ENCODE data around the gene ABCB8.

Gene ABCB8

DNA sequence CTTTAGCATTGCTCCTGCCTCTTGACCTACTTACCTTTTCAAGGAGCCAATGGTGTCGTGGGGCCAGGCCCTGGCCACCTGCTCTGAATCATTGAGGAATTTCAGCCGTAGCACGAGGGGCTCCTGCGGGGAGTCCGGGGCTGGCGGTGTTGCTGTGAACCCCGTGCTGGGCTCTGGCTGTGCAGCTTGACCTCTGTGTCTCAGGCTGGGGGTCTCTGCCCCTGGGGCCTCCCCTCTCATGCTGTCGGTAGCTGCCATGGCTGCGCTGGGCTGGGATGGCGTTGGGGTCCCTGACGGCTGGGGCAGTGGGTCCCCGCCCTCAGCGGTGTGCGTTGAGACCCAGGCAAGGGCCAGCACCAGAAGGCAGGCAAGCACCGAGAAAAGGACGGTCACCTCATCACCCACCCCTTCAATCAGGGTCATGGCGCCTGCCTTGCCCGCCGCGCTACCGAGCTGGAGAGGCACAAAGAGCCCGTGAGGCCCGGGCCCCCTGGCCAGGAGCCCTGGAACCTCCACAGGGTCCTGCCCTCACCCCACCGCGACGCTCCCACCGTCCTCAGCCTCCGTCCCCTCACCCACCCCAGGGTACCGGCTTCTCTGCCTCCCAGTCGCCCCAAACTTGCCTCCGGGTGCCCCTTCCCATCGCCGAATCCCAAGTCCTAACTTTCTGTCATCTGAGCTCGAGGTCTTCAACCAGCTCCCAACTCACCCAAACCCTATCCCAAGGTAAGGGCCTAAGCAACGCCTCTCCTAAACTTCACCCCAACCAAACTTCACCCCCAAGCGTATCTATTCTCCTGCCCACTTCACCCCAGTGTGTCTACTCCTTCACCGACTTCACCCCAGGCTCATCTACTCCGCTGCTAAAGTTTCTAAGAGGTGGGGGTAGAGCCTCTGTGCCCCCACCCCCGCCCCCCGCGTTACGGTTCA lies 54.2 kb downstream of the ABCB8 start:
- Histone ChIP-seq H3K27me3 (ENCODE audit: control insufficient read depth, insufficient read depth, low read length) (peaks cover 24% of the 10 kb centered on the region), H3K9ac (ENCODE audit: low read depth, low read length) (peak overlapping the region; percentile 5)

DNA sequence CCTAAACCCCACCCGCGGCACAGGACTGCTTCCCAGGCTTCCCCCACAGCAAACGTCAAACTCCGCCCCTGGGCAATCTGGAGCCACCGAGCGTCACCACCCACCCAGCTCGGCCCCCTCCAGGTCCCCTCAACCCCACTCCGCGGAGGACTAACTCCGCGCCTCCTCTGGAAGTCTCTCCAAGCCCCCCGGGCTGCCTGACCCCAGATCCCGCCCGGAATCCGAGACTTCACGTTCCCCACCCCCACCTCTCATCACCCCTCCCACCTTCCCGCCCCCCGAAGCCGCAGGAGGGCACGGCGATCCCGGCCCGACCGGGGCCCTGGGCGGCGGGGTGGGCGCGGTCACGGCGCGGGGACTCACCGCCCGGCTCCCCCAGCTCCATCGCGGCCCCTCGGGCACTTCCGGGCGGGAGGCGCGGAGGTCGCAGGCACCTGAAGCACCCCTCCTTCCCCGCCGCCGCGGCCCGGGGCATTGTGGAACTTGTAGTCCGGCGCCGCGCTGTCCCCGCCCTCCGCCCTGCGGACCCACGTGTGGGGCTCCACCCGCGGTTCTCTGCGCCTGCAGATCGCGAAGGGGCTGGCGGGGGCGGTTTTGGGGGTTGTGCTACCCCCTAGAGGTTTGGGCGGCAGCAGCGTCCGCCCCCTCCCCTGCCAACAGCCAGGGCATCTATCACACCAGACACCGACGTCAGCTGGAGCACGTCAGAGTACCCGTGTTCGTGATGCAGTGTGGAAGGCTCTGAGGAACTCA lies 55.0 kb downstream of the ABCB8 start, which contains the start of gene TMUB1:
TSS of gene TMUB1 (minus strand) at position 423 of the 753 bp plus-strand sequence. CDS start 930 bp downstream, outside the sequence.
- Histone ChIP-seq H3K4me1 (ENCODE audit: control insufficient read depth, insufficient read depth, low read length) (peaks cover 14% of the 10 kb centered on the region), H3K27me3 (ENCODE audit: control insufficient read depth, insufficient read depth, low read length) (peaks cover 32% of the 10 kb centered on the region), H3K36me3 (ENCODE audit: control insufficient read depth, insufficient read depth, low read length) (peaks cover 4% of the 10 kb centered on the region), H3K4me3 (ENCODE audit: low read depth, low read length) (peak within 1 kb of the TSS; percentile 62), H3K9me3 (ENCODE audit: control insufficient read depth, insufficient read depth, low read length) (no peaks in the 10 kb centered on the region), H3K9ac (ENCODE audit: low read depth, low read length) (peak within 1 kb of the TSS; percentile 5)

More for the DNA sequence above, 54.2 kb downstream of the ABCB8 start:
- Histone ChIP-seq H3K4me1 (ENCODE audit: control insufficient read depth, insufficient read depth, low read length) (peaks cover 8% of the 10 kb centered on the region), H3K36me3 (ENCODE audit: control insufficient read depth, insufficient read depth, low read length) (peaks cover 4% of the 10 kb centered on the region), H3K4me3 (ENCODE audit: low read depth, low read length) (peak overlapping the region; percentile 62), H3K9me3 (ENCODE audit: control insufficient read depth, insufficient read depth, low read length) (no peaks in the 10 kb centered on the region)

DNA sequence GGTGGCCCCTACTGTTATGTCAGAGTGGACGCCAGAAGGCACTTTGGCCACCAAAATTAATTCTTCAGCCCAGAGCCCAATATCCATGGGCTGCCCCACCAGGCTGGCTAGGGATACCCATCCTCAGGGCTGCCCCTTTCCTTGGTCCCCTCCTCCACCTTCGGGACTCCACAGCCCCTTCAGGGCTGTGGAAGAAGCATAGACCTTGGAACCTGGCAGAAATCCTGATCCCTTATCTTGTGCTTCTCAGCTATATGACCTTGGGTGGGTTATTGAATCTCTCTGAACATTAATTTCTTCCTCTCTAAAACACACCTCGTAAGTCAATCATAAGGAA lies 55.5 kb downstream of the ABCB8 start:
- peak overlapping the region; percentile 62 for H3K4me3 ChIP-seq (ENCODE audit: low read depth, low read length)
- H3K4me1 ChIP-seq (ENCODE audit: control insufficient read depth, insufficient read depth, low read length) = peaks cover 16% of the 10 kb centered on the region
- no peaks in the 10 kb centered on the region for H3K9me3 ChIP-seq (ENCODE audit: control insufficient read depth, insufficient read depth, low read length)
- H3K36me3 ChIP-seq (ENCODE audit: control insufficient read depth, insufficient read depth, low read length) = peaks cover 4% of the 10 kb centered on the region
- H3K27me3 ChIP-seq (ENCODE audit: control insufficient read depth, insufficient read depth, low read length) = peaks cover 37% of the 10 kb centered on the region
- no peak overlapping the region for H3K9ac ChIP-seq (ENCODE audit: low read depth, low read length)

DNA sequence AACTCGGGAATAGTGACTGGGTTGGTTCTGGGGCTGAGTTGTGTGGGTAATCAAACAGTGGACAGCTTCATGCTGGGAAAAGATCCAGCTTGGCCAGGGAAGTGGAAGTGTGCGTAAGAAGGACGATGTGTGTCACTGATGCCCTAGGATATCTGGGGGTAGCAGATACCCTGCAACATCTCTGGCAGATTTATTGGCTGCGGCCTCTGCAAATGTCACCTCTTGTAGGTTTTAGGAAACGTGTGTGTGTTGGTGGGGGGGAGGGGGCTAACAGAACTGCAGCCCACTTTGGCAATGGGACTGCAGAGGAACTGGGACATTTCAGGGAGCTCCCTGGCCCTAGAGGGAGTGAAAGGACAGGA lies 57.1 kb downstream of the ABCB8 start:
- Histone ChIP-seq H3K4me1 (ENCODE audit: control insufficient read depth, insufficient read depth, low read length) (peaks cover 23% of the 10 kb centered on the region), H3K9me3 (ENCODE audit: control insufficient read depth, insufficient read depth, low read length) (no peaks in the 10 kb centered on the region), H3K27me3 (ENCODE audit: control insufficient read depth, insufficient read depth, low read length) (peaks cover 47% of the 10 kb centered on the region), H3K9ac (ENCODE audit: low read depth, low read length) (no peak overlapping the region), H3K4me3 (ENCODE audit: low read depth, low read length) (peak overlapping the region; percentile 72), H3K36me3 (ENCODE audit: control insufficient read depth, insufficient read depth, low read length) (no peaks in the 10 kb centered on the region)

DNA sequence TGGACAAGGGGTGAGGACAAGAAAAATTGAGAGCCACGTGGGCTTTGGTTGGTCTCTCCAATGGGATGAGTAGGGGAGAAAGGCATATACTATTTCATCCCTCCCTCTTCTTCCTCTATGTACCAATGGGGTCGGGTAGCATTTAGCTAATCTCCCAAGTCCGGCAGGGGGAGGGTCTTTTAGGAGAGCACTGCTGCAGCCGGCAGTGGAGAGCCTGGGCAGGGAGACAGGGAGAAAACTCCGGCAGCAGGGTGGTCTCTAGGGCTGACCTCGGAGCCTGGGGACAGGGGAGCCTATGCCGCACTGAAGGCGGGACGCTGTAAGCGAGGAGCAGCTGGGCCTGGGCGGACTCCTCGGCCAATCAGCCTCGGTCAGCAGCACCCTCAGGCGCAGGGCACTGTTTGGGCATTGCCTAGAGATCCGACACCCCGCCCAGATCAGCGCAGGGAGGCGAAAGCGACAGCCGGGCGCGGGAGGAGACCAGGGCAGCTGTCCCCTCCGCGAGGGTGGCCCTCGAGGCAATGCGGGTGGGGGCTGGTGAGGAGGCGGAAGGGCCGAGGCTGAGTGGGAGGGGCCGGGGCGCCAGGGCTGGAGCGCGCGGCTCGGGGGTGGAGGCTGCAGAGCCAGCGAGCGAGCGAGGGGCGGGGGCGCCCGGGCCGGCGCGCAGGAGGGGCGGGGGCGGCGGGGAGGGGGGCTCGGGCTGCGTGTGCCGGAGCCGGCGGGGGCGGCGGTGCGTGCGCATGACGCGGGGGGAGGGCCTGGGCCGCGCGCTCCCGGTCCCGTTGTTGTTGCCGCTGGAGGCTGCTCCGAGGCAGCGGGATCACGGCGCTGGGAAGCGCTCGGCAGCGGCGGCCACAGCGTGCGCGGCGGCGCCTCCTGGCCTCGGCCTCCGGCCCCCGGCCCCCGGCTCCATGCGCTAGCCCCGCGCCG lies 57.7 kb downstream of the ABCB8 start, which contains the start of gene AGAP3:
TSS of gene AGAP3 (plus strand) at position 785 of the 930 bp plus-strand sequence. CDS start 267 bp downstream, outside the sequence.
- Histone ChIP-seq H3K4me3 (ENCODE audit: low read depth, low read length) (peak within 1 kb of the TSS; percentile 72), H3K36me3 (ENCODE audit: control insufficient read depth, insufficient read depth, low read length) (no peaks in the 10 kb centered on the region), H3K27me3 (ENCODE audit: control insufficient read depth, insufficient read depth, low read length) (peaks cover 47% of the 10 kb centered on the region), H3K4me1 (ENCODE audit: control insufficient read depth, insufficient read depth, low read length) (peaks cover 23% of the 10 kb centered on the region), H3K9me3 (ENCODE audit: control insufficient read depth, insufficient read depth, low read length) (no peaks in the 10 kb centered on the region), H3K9ac (ENCODE audit: low read depth, low read length) (peak within 1 kb of the TSS; percentile 37)

DNA sequence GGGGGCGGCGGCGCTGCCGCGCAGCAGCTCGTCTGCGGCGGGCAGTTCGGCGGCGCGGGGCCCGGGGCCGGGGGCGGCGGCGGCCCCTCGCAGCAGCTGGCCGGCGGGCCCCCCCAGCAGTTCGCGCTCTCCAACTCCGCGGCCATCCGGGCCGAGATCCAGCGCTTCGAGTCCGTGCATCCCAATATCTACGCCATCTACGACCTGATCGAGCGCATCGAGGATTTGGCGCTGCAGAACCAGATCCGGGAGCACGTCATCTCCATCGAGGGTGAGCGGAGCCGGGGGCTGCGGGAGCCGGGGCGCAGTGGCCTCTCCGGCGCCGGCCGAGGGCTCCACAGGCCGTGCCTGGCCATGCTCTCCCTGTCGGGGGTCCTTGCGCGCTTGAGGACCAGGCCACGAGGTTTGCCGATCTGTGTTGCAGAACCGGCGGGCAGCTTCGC lies 58.6 kb downstream of the ABCB8 start:
- H3K4me1 ChIP-seq (ENCODE audit: control insufficient read depth, insufficient read depth, low read length) = peaks cover 23% of the 10 kb centered on the region
- peak overlapping the region; percentile 70 for H3K4me3 ChIP-seq (ENCODE audit: low read depth, low read length)
- peaks cover 47% of the 10 kb centered on the region for H3K27me3 ChIP-seq (ENCODE audit: control insufficient read depth, insufficient read depth, low read length)
- no peaks in the 10 kb centered on the region for H3K36me3 ChIP-seq (ENCODE audit: control insufficient read depth, insufficient read depth, low read length)
- no peaks in the 10 kb centered on the region for H3K9me3 ChIP-seq (ENCODE audit: control insufficient read depth, insufficient read depth, low read length)
- peak overlapping the region; percentile 37 for H3K9ac ChIP-seq (ENCODE audit: low read depth, low read length)

DNA sequence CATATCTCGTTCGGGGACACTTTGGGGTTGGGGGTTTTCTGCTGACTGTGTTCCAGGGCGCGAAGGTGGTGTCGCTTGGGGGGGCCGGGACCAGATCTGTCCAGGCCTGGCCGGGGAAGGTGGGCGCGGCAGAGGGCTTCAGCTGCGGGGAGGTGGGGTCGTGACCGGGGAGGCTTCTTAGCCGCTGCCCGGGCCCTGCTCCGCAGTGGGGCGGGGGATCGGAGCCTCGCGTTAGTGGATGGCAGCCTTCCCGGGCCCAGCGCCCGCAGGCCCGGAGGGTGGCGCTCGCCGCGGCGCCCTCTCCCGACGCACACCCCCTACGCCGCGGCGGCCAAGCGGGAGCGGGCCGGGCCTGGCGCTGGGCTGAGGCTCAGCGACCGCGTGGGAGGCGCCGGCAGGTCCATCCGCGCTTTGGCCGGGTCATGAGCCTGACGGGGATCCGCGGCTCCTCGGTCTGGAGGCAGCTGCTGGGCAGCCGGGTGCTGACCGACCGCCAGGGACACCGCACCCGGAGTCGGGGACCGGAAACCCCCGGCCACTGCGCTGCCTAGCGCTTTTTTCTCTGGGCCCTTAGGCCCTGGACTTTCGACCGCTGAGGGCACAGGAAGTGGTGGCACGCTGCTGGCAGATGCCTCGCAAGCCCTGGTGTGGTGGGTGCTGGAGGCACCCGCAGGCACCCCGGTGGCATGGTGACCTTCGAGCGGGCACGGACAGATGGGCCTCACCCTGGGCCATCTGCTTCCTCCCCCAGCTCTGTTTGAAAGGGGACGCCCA lies 59.2 kb downstream of the ABCB8 start:
- H3K9ac ChIP-seq (ENCODE audit: low read depth, low read length) = peak overlapping the region; percentile 37
- peak overlapping the region; percentile 70 for H3K4me3 ChIP-seq (ENCODE audit: low read depth, low read length)
- H3K9me3 ChIP-seq (ENCODE audit: control insufficient read depth, insufficient read depth, low read length) = no peaks in the 10 kb centered on the region
- H3K4me1 ChIP-seq (ENCODE audit: control insufficient read depth, insufficient read depth, low read length) = peaks cover 23% of the 10 kb centered on the region
- H3K27me3 ChIP-seq (ENCODE audit: control insufficient read depth, insufficient read depth, low read length) = peaks cover 47% of the 10 kb centered on the region
- no peaks in the 10 kb centered on the region for H3K36me3 ChIP-seq (ENCODE audit: control insufficient read depth, insufficient read depth, low read length)

DNA sequence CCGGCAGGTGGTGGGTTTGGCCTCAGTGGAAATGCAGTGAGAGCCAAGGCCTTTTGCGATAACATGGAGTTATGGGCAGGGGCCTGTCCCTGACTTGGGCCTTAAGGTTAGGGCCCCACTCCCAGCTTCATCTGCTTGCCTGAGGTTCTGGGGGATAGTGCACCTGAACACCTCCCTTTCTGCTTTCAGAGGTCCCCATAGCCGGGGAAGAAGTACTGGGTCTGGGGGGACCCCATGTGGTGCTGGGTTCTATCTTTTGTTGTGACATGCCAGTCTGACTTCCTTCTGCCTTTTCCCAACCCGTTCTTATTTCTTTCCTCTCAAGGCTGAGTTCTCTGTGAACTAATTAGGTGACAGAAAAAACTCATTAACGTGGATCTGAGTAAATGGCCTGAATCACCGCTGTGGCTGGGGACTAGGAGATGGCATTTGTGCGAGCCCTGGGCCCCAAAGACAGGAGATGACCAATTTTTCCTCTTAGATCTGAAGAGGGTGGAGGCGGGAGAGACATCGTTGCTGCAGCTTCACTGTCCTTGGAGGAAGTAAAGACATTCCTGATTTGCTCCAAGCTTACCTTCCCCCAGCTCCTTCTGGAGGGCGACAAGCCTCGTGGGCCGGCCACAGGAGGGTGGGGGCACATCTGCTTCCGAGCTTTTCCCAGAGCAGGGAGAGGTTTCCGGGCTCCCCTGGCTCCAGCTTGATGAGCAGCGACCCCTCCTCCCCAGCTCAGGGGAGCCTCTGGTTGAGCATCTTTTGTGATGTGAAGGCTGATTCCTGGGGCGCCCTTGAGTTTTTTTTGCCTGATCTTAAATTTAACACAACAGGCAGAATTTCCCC lies 60.0 kb downstream of the ABCB8 start:
- Histone ChIP-seq H3K9me3 (ENCODE audit: control insufficient read depth, insufficient read depth, low read length) (no peaks in the 10 kb centered on the region), H3K27me3 (ENCODE audit: control insufficient read depth, insufficient read depth, low read length) (peaks cover 47% of the 10 kb centered on the region), H3K4me1 (ENCODE audit: control insufficient read depth, insufficient read depth, low read length) (peaks cover 21% of the 10 kb centered on the region), H3K9ac (ENCODE audit: low read depth, low read length) (no peak overlapping the region), H3K4me3 (ENCODE audit: low read depth, low read length) (peak overlapping the region; percentile 70), H3K36me3 (ENCODE audit: control insufficient read depth, insufficient read depth, low read length) (no peaks in the 10 kb centered on the region)

DNA sequence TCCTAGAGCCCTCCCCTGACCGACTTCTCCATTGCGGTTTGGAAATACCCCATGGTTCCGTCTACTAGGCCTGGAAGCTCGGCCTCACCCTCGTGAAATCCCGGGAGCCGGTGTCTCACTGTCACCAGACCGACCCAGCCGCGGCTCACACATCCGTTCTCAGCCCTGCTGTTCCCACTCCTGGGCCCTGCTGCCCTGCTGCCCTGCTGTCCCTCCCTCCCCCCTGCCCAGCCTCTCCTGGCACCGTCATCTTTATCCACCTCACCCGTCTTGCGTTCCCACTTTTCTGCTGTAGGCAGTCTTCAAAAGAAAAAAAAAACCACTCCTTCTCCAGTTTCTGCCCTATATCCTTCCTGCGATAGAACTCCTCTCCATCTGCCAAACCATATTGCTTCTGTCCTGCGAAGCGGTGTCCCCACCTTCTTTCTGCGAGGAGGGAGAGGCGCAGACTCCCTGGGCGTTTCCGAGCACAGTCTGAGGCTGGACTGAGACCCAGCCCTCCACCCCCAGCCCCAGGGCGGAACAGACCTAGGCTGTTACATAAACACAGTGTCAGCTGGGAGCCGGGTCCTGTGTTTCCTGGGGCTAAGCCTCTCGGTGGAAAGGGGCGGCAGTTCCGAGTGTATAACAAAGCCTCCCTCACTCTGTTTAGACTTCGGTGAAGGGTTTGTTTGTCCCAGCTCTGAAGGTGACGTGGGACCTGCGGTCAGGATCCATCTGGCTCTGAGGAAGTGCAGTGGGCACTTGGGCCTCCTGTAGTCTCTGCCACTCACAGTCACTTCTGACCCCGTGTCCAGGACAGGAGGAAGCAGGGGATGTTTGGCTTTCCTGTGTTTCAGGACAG lies 60.8 kb downstream of the ABCB8 start:
- Histone ChIP-seq H3K9ac (ENCODE audit: low read depth, low read length) (no peak overlapping the region), H3K27me3 (ENCODE audit: control insufficient read depth, insufficient read depth, low read length) (peaks cover 41% of the 10 kb centered on the region), H3K4me1 (ENCODE audit: control insufficient read depth, insufficient read depth, low read length) (peaks cover 21% of the 10 kb centered on the region), H3K36me3 (ENCODE audit: control insufficient read depth, insufficient read depth, low read length) (no peaks in the 10 kb centered on the region), H3K4me3 (ENCODE audit: low read depth, low read length) (peak overlapping the region; percentile 70), H3K9me3 (ENCODE audit: control insufficient read depth, insufficient read depth, low read length) (no peaks in the 10 kb centered on the region)
